Ureter (tissue), 1 donor: ENCODE data around the gene DNAJB6. TPM values are rescaled to one million over a fixed set of nuclear protein-coding genes. Genes with fewer than 3 reads are reported as not detected.

Source experiments
- DNase-seq: peaks from one replicate; pipeline ENCODE4 v3.0.0-alpha.2; 2020; ENCODE audit warnings: low spot score
- total RNA-seq: library from RNA; stranded (reverse); gene quantifications from one replicate; pipeline ENCODE4 v1.2.4, GENCODE V29; 2023
- donor health status: DM: yes; HTN: yes; CAD: no.

DNAJB6 gene
- total RNA-seq, 1 donor from 2014 or later: 103 TPM

GRCh38 chr7:157368955-157369354 is 32.2 kb downstream of the DNAJB6 start:
- DNase-seq: no peak

DNA sequence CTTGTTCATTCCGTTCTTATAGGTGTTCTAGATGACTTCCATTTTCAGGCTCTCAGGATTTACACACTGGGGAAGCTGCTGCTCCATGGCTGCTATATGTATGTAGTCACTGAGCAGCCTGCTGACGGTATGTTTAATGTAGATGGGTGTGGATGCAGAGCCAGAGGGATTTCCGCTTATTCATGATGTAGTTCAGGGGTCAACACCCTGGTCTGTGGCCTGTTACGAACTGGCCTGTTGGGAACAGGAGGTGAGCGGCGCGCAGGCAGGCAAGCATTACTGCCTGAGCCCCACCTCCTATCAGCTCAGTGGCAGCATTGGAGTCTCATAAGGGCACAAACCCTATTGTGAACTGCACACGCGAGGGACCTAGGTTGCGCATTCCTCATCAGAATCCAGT is 33.9 kb downstream of the DNAJB6 start:
- no peak for DNase-seq

DNA sequence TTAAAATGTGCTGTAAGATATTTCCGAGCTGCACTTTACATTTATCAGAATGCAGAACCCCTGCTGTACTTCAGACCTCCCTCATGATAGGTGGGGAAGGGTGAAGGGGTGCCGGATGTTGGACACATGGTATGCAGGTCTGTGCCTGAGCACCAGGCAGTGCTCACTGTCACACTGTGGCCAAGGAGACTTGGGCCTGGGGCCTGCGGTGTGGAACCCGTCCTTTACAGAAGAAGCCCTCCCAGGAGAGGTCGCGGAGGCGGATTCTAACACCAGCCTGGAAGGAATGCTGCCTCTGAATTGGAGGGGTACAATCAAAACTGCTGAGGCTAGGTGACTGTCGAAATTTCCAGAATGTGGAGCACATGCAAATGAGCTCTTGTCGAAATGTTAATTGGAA is 34.5 kb downstream of the DNAJB6 start:
- DNase-seq: no peak

DNA sequence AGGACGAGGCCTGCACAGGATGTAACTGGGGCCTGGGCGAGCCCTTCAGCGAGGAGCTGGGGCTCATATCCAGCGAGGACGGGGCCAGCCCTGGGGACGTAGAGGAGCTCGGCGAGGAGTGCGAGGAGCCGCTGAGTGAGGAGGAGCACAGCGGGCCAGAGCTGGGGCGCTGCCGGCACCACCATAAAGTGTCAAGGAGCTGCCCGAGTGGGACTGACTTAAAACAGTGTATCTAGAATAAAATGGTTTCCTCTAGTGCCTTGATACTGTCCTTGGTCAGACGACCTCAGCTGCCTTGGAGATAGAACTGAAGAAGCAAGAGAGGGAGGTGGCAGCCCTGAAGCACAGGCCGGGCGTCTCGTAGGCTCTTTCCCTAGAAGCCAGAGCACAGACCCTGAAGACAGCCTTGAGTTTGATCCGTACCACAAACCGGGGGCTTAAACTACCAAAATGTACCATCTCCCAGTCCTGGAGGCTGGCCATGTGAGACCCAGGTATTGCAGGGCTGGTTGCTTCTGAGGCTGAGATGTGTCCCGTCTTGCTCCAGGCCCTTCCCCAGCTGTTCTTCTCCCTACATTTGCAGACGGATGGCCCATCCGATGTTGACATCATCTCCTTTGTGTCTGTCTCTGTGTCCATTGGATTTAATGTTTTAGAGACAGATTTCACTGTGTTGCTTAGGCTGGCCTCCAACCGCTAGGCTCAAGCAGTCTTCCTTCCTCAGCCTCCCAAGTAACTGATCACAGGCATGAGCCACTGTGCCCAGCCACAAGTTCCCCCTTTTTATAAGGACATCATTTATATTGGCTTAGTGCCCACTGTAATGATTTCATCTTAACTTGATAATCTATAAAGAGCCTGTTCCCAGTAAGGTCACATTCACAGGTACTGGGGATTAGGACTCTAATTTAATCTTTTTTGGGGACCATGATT is 35.8 kb downstream of the DNAJB6 start:
- no peak for DNase-seq

GRCh38 chr7:157373493-157373892 is 36.7 kb downstream of the DNAJB6 start:
- no peak for DNase-seq

DNA sequence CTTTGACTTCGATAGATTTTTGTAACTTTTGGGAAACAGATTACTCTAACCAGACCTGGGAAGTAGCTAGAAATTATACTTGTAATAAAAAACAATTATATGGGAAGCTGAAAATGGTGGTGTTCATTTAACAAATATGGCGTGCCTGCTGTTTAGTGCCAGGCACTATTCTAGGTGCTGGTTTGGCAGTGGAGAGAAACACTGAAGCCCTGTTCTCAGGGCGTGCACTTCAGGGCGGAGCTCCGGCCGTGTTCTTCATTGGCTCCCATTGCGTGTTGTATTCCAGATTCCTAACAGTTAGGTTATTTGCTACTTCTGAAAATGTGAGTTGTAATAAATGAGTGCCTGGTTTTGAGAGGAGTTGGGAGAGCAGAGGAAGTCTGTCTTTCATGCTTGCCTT is 38.6 kb downstream of the DNAJB6 start:
- DNase-seq: no peak

GRCh38 chr7:157377436-157378124 is 40.8 kb downstream of the DNAJB6 start:
- DNase-seq: no peak

GRCh38 chr7:157378390-157378789 is 41.6 kb downstream of the DNAJB6 start:
- DNase-seq: no peak

- DNase-seq: no peak
Observed at GRCh38 chr7:157379493-157379892, 42.7 kb downstream of the DNAJB6 start.

GRCh38 chr7:157380416-157380815 is 43.6 kb downstream of the DNAJB6 start:
- DNase-seq: no peak

GRCh38 chr7:157383868-157384267 is 47.1 kb downstream of the DNAJB6 start:
- no peak for DNase-seq

DNA sequence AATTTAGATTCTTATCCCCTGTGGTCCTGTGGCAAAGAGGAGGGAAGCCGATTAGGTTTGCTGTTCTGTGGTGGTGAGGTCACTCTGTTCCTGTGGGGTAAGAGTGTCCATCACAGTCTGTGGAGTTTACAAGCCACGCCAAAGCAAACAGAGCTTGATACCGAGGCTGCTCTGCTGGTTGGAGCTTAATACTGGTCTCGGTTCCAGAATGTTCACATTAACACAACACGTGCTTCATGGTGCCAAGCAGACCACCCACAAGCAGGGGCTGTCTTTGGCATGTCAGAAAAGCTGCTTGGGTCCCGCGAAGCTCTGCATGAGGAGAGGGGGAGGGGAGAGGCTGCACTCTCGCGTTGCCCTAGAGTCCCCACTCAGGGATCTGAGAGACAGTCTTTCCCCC is 47.5 kb downstream of the DNAJB6 start:
- DNase-seq: no peak

- peak; percentile 79 for DNase-seq
Observed at GRCh38 chr7:157386979-157387800, 50.4 kb downstream of the DNAJB6 start.

- DNase-seq: no peak
Observed at GRCh38 chr7:157388301-157388700, 51.5 kb downstream of the DNAJB6 start.

DNA sequence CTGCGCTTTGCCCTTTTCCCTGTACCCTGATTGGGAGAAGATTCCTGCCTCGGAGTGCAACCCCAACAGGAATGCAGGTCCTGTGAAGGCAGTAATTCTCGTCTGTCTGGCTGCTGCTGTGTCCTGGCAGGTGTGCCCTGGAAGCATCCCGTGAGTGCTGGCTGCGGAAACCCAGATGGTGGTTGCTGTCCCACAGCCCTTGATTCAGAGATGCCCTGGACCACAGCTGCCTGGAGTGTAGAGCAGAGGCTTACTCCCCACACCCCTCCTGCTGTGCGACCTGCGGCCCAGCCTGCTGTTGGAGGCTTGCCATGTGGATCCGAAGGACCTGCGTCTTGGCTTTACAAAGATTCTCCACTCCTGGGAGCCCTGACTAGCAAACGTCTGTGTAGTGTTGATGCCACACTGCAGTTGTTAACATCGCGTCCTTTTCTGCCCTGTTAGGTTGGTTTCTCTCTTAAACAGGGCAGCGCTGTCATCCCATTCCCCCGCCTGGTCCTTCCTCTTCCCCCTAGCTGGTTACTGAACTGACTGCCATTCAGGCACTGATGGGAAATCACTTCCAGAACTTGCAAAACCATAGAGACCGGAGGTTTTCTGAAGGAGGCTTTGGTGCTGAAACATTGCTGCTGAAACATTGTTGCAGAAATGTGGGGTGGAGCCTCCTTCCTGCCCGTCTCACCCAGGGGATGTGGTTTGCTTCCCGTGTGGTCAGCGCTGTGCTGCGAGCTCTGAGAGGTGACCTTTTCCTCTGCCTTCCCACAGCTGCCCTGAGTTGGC is 53.3 kb downstream of the DNAJB6 start:
- no peak for DNase-seq

DNA sequence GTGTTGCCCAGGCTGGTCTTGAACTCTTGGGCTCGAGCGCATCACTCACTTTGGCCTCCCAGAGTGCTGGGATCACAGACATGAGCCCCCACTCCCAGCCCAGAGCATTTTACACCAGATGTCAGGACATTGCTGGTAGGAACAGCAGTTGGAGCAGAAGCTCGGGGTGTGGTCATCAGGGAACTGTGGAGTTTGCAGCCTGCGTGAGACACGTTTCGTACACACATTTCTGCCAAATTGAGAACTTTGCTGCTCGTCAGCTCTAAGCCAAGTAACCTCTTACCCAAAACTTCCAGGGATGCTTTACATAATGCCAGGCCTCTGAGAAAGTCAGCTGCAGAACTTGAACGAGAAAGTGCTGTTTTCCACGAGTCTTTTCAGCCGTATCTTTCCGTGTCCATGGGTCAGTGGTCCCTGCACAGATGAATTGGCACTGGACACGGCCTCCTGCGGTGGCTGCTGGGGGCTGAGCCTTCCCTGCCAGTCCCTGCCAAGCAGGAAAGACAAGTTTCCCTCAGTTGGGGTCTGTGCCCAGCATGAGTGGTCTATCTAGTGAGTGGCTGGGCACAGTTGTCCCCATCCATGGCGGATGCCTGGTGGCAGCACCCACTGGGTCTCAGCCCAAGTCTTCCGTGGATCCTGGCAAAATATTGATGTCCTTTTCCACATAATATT is 54.4 kb downstream of the DNAJB6 start:
- no peak for DNase-seq

GRCh38 chr7:157392256-157393037 is 55.6 kb downstream of the DNAJB6 start:
- no peak for DNase-seq

- no peak for DNase-seq
Observed at GRCh38 chr7:157394246-157395191, 57.7 kb downstream of the DNAJB6 start.

- DNase-seq: no peak
Observed at GRCh38 chr7:157395206-157395605, 58.4 kb downstream of the DNAJB6 start.
